Skin of body (tissue), 2 donors: ENCODE results near the gene IL23R. TPM values are rescaled to one million over a fixed set of nuclear protein-coding genes. Genes with fewer than 3 reads are reported as not detected.
A peak's percentile ranks its signal among the peaks of the same experiment; 100 is the strongest.

Source experiments
- DNase-seq: peaks from one replicate; lab custom pipeline; 2025; lab: John Stamatoyannopoulos, UW
- total RNA-seq: library from RNA; depleted of rRNA; stranded (reverse); fragments of >200 nt; gene quantifications from one replicate; pipeline ENCODE4 v1.2.3, GENCODE V29; 2014

Gene IL23R
- total RNA-seq, 1 donor from 2014 or later = not detected

- DNase-seq = no peak
Measured at GRCh38 chr1:67148516-67149178, 17.6 kb upstream of the IL23R start.

GRCh38 chr1:67149179-67149770 lies 17.0 kb upstream of the IL23R start:
- DNase-seq = peak; percentile 40

GRCh38 chr1:67150931-67151330 lies 15.3 kb upstream of the IL23R start:
- DNase-seq = no peak

GRCh38 chr1:67158401-67158800 lies 7.9 kb upstream of the IL23R start:
- no peak for DNase-seq

GRCh38 chr1:67159233-67159632 lies 7.0 kb upstream of the IL23R start:
- DNase-seq = no peak

- no peak for DNase-seq
Measured at GRCh38 chr1:67162954-67163353, 3.3 kb upstream of the IL23R start.

- DNase-seq = no peak
Measured at GRCh38 chr1:67165468-67166041, 699 bp upstream of the IL23R start.

- no peak for DNase-seq
Measured at GRCh38 chr1:67169496-67169895, 3.2 kb downstream of the IL23R start.

- no peak for DNase-seq
Measured at GRCh38 chr1:67169932-67170331, 3.7 kb downstream of the IL23R start.

GRCh38 chr1:67170751-67171573 lies 4.7 kb downstream of the IL23R start:
- DNase-seq = no peak

- DNase-seq = no peak
Measured at GRCh38 chr1:67171574-67171955, 5.3 kb downstream of the IL23R start.

- no peak for DNase-seq
Measured at GRCh38 chr1:67171978-67172377, 5.7 kb downstream of the IL23R start.

GRCh38 chr1:67173988-67174387 lies 7.7 kb downstream of the IL23R start:
- DNase-seq = no peak

GRCh38 chr1:67174716-67175284 lies 8.5 kb downstream of the IL23R start:
- DNase-seq = no peak

GRCh38 chr1:67175530-67176087 lies 9.4 kb downstream of the IL23R start:
- no peak for DNase-seq

- DNase-seq = no peak
Measured at GRCh38 chr1:67184838-67185421, 18.7 kb downstream of the IL23R start.

- no peak for DNase-seq
Measured at GRCh38 chr1:67188137-67188536, 21.9 kb downstream of the IL23R start.

- DNase-seq = no peak
Measured at GRCh38 chr1:67189953-67190352, 23.7 kb downstream of the IL23R start.

GRCh38 chr1:67190410-67190809 lies 24.2 kb downstream of the IL23R start:
- DNase-seq = no peak

- no peak for DNase-seq
Measured at GRCh38 chr1:67190942-67191341, 24.7 kb downstream of the IL23R start.
